ENCODE data around the gene MZT1.
"Not testable (repeated sequence)": the region's sequence is repeated elsewhere in the genome, so short reads cannot be mapped to it uniquely, and the experiment has no call there.

The MZT1 gene

GRCh38 chr13:72727417-72728289 lies at the start of gene MZT1, which contains the start of gene BORA:
MZT1 (minus strand) TSS chr13:72727629; CDS start chr13:72727602, 27 bp downstream.
BORA (plus strand) TSS chr13:72727923; CDS start chr13:72728941, 1,018 bp downstream.
- peak; percentile 73 to 97 (median 92) for DNase-seq

DNA sequence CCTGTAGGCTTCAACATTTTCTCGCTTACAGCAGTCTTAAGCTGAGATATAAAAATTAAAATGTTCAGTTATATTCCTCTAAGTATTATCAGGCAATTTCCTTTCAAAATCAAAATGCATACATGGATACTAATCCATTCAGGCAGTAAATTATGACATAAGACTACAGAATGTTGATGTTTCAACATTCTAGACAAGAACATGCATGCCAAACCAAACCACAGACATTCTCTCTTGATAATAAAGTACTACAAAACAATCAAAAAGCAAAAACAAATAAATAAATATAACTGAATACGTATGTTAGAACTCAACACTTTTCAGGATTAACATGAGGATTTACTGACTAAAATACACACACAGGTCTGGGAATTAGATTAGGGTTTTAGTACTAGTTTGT lies 46.6 kb upstream of the MZT1 start:
- DNase-seq, result no peak

GRCh38 chr13:72763411-72763810 lies 36.0 kb upstream of the MZT1 start:
- DNase-seq, result no peak

DNA sequence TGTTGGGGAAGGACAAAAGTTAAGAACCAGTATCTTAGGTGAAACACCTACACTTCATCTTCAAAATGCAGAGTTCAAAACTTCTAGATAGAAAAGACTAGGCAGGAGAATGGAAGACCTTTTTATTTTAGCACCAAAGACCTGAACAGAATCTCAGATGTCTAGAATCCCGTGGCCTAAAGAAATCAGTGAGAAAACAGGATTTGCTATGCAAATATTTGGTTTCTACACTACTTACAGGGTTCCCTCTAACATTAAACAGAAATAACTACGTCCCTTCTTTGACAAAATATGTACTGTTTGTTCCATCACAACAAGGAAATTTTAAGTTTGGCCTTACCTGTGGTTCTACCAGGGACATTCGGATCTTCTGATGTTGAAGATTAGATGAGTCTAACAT lies 32.8 kb upstream of the MZT1 start:
- no peak for DNase-seq

DNA sequence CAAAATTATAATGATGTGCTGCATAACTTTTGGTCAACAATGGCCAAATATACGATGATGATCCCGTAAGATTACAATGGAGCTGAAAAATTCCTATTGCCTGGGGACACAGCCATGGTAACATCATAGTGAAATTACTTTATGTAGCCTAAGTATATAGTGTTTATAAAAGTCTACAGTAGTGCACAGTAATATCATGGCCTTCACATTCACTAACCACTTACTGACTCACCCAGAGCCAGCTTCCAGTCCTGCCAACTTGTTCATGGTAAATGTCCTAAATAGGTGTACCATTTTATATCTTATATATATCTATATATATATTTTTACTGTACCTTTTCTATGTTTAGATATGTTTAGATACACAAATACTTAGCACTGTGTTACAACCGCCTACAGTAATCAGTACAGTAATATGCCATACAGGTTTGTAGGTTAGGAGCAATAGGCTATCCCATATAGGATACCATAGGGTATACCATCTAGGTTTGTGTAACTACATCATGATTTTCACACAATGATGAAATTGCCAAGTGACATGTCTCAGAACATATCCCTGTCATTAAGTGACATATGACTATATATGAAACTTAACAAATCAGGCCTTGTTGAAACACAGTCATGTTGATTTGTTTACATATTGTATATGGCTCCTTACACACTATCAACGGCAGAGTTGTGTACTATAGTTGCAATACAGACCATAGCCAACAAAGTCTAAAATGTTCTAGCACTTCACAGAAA lies 30.5 kb upstream of the MZT1 start:
- DNase-seq, result no peak

GRCh38 chr13:72754111-72754510 lies 26.7 kb upstream of the MZT1 start:
- no peak for DNase-seq

DNA sequence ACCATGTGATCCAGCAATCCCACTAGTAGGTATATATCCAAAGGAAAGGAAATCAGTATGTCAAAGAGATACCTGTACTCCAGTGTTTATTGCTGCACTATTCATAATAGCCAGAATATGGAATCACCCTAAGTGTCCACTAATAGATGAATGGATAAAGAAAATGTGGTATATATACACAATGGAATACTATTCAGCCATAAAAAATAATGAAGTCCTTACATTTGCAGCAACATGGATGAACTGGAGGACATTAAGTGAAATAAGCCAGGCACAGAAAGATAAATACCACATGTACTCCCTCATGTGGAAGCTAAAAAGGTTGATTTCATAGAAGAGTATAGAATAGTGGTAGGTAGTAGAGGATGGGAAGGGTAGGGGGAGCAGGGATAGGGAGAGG lies 23.8 kb upstream of the MZT1 start:
- no peak for DNase-seq

DNA sequence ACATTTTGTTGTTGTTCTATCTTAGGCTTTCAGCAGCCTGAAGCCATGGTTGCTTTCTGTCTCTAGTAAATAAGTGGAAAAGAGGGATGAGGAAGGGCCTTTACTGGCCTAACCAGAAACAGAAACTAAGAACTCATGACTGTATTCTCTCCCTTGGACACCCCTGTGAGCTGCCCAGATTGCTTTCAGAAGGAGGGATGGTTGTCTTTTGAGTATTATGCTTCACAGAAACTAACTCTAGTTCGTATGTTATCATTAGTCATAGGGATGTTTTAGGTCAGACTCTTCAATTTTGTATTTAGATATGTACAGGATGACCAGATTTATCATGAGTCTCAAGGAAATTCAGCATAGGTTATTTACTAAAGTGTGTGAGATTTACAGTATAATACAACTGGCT lies 17.8 kb upstream of the MZT1 start:
- no peak for DNase-seq

- DNase-seq, result no peak
Measured at GRCh38 chr13:72740015-72740414, 12.6 kb upstream of the MZT1 start.

DNA sequence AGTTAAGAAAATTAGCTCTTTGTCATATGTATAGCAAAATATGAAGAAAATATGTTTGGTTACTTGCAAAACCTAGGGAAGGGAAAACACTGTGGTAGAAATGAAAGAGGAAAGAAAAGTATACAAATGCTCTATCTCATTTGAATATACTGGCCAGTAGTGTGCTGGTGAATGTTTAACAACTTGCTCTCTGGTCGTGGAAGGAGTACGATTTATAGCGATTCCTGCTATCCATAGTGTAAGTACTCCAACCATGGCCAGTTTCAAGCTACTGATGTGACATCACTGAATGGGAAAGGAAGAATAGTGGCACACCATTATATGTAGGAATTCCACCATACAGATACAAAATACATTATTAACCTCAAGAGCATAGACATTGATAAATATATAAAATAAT lies 9.6 kb upstream of the MZT1 start:
- DNase-seq, result no peak

DNA sequence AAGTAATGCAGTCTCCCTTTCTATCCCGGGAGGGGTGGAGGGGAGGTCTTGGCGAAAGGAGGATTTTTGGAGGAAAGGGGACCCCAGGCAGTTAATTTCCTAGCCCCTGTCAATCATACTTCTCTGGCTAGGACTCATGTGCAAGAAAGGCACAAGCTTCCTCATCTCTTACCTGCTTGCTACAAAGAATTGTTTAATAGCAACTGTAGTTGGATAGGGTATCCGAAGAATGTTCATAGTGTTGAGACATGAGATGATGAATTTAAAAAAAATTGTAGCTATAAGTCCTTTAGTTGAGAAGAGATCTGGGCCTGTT lies 819 bp upstream of the MZT1 start:
- DNase-seq, result no peak

GRCh38 chr13:72726726-72727416 lies 558 bp downstream of the MZT1 start:
- peak in 24 of 58 donors; percentile 7 to 58 (median 32) for DNase-seq

DNA sequence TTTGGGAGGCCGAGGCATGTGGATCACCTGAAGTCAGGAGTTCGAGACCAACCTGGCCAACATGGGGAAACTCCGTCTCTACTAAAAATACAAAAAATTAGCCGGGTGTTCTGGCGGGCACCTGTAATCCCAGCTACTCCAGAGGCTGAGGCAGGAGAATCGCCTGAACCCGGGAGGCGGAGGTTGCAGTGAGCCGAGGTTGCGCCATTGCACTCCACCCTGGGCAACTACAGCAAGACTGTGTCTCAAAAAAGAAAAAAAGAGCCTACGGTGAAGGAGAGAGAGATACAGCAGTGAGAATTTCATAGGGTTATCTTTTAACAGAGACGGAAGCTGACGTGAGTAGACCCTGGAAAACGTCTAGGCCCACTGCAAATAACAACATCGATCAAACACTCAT lies 1.2 kb downstream of the MZT1 start:
- not testable (repeated sequence) for DNase-seq

DNA sequence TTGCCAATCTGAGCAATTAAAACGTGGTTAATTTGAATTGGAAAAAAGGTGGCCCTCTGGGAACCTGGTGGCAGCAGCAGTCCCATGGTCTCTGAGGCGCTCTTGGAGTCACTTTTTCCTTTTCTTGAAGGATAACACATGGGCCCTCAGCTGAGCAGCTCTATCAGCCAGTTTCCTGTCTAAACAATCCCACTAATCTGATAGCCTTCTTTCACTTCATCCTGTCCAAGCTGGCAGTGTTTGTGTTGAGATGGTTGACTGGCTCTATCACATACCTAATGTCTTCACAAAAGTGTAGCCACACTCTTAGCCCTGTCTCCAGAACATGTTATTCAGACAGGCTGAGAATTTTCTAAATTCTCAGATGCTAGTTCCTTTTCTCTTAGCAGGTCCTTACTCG lies 10.7 kb downstream of the MZT1 start:
- no peak for DNase-seq

DNA sequence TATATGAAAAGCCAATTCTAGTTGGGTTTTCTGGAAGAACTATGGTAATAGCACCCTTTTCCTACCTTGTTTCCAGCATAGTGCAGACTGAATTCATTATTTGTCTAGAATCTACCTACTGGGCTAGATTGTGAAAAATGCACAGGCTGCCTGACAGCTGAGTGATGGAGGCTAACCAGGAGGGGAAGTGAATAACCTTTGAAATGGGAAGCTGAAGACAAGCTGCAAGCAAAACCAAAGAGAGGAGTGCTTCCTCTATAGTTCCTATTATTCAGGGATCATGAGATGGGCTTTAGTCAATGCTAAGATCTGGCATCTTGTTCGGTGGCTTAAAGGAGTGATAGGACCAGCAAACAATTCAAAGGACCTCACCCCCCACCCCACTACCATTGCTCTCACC lies 26.9 kb downstream of the MZT1 start:
- DNase-seq, result no peak

- DNase-seq, result no peak
Measured at GRCh38 chr13:72698164-72698563, 29.3 kb downstream of the MZT1 start.

DNA sequence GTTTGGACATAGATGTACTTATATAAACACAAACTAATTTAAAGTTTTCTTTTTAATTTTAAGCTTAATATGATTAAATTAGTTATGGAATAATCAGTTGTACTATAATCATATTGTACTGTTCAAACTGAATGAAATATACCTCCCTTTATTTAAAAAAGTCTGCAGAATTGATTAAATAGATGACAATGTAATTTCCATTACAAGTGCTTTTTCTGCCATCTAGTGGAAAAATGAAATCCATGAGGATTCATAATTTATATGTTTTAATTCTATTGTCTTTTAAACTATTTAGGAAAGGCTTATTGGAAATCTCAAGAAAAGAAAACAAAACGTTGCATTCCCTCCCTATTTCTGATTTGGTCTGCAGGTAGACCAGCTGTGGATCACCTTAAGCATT lies 30.9 kb downstream of the MZT1 start:
- DNase-seq, result no peak

- DNase-seq, result peak in 1 of 58 donors; percentile 1
Measured at GRCh38 chr13:72694314-72694713, 33.1 kb downstream of the MZT1 start.

DNA sequence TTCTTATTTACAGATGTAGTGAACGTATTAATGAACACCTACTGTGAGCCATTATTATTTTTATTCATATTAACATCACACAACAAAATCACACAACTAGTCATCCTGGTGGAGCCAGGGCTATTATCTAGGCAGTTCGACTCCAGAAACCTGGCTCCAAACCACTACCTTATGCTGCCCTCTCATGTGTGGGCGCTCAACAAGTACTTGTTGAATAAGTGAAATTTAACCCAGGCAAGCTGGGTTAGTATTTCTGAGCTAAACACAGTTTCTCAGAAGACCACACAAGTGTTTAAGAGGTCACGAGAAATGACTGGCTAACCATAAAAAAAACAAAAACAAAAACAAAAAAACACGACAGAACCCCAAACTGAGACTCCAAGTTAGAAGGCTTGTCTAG lies 33.6 kb downstream of the MZT1 start:
- DNase-seq, result no peak

DNA sequence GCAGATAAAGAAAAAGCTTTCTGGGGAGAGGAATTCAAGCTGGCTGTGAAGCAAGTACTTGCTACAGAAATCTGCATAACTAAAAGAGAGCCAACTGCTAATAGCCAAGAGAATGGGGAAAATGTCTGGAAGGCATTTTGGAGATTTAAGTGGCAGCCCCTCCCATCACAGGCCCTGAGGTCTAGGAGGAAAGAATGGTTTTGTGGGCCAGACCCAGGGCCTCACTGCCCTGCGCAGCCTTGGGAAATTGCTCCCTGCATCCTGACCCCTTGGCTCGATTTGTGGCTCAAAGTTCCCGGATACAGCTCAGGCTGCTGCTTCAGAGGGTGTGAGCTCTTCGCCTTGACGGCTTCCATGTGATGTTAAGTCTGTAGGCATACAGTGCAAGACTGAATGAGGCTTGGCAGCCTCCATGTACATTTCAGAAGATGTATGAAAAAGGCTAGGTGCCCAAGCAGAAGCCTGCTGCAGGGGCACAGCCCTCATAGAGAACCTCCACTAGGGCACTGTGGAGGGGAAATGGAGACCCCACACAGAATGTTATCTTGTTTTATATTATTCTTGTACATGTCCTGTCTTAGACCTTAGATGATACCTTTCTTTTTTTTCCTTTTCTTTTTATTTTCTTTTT lies 34.4 kb downstream of the MZT1 start:
- DNase-seq, result no peak

DNA sequence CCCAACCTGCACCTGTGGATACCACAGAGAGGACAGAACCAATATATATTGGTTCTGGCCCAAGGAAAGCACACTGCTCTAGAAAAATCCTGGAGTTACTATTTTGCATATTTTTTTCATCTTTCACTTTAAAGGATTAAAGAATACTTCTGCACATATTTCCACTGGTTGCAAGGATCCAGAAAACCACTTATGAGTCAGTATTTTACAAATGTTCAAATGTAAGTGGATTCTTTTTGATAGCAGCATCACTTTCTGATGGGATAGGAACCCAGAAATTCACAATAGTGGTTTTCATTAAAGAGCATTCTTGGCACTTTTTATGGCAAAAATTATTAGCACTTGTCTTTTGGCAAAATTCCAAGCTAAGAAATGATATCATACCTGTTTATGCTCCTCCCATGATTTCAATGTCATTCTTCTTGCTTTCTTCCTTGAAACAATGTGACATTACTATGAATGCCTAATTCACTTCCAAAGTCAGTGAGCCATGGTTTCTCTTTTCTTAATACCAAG lies 38.2 kb downstream of the MZT1 start:
- no peak for DNase-seq
